Large intestine (tissue), 12 donors: Measurements from ENCODE around the gene PIK3R3. TPM values are rescaled to one million over a fixed set of nuclear protein-coding genes. Genes with fewer than 3 reads are reported as not detected.

ENCODE experiments used
- DNase-seq, 2 donors: peaks; one replicate each; pipeline versions ENCODE4 v3.0.0 to v3.0.0-alpha.2; 2013
- H3K27ac ChIP-seq: one replicate; pipeline ENCODE4 v1.5.1; 2013; ENCODE audit warnings: low read length
- H3K27me3 ChIP-seq: 2 replicates; pipeline ENCODE4 v1.6.1; 2013; ENCODE audit warnings: low read length; ENCODE audit not compliant: control insufficient read depth, insufficient read depth
- H3K36me3 ChIP-seq: 2 replicates; pipeline ENCODE4 v1.6.1; 2013; ENCODE audit warnings: low read length; ENCODE audit not compliant: control insufficient read depth, insufficient read depth
- H3K4me1 ChIP-seq: one replicate; pipeline ENCODE4 v1.6.1; 2013; ENCODE audit warnings: low read length; ENCODE audit not compliant: control insufficient read depth, insufficient read depth
- H3K4me3 ChIP-seq: one replicate; pipeline ENCODE4 v1.5.1; 2013; ENCODE audit warnings: low read length
- H3K9me3 ChIP-seq: one replicate; pipeline ENCODE4 v1.6.1; 2013; ENCODE audit warnings: mild to moderate bottlenecking, low read depth, low read length, moderate library complexity; ENCODE audit not compliant: control insufficient read depth
- WGBS: methylation state at CpG from one replicate; pipeline ENCODE4 v1.1.5; 2013; ENCODE audit warnings: low lambda C conversion rate; ENCODE audit not compliant: insufficient coverage; 5-methylcytosine and 5-hydroxymethylcytosine counted together
- long read RNA-seq, 11 donors: transcript quantifications; one replicate each; lab custom pipeline, GENCODE V29; 2026
- polyA plus RNA-seq: library from polyadenylated mRNA; unstranded; fragments of 120-200 nt; gene quantifications from one replicate; pipeline ENCODE4 v1.2.1, GENCODE V29; 2013

Gene PIK3R3
- 7.4 TPM for polyA plus RNA-seq
- long read RNA-seq, donor 1, full-length matches to known transcripts, result 1 of 1 reads
- long read RNA-seq, donor 1, partial matches to known transcripts, result 0 of 1 reads
- long read RNA-seq, donor 1, other reads (novel, unspliced or antisense), result 0 of 1 reads
- long read RNA-seq, donor 2, partial matches to known transcripts, result 0 of 1 reads
- long read RNA-seq, donor 2, other reads (novel, unspliced or antisense), result 0 of 1 reads
- long read RNA-seq, donor 3, result 0 reads
- long read RNA-seq, donor 4, result 0 reads
- long read RNA-seq, donor 5, result 0 reads
- long read RNA-seq, donor 6, full-length matches to known transcripts, result 2 of 2 reads
- long read RNA-seq, donor 6, partial matches to known transcripts, result 0 of 2 reads
- long read RNA-seq, donor 6, other reads (novel, unspliced or antisense), result 0 of 2 reads
- long read RNA-seq, donor 7, result 0 reads
- long read RNA-seq, donor 8, full-length matches to known transcripts, result 2 of 2 reads
- long read RNA-seq, donor 8, partial matches to known transcripts, result 0 of 2 reads
- long read RNA-seq, donor 8, other reads (novel, unspliced or antisense), result 0 of 2 reads
- long read RNA-seq, donor 9, result 0 reads
- long read RNA-seq, donor 10, full-length matches to known transcripts, result 1 of 1 reads
- long read RNA-seq, donor 10, partial matches to known transcripts, result 0 of 1 reads
- long read RNA-seq, donor 10, other reads (novel, unspliced or antisense), result 0 of 1 reads
- long read RNA-seq, donor 11, result 0 reads

DNA sequence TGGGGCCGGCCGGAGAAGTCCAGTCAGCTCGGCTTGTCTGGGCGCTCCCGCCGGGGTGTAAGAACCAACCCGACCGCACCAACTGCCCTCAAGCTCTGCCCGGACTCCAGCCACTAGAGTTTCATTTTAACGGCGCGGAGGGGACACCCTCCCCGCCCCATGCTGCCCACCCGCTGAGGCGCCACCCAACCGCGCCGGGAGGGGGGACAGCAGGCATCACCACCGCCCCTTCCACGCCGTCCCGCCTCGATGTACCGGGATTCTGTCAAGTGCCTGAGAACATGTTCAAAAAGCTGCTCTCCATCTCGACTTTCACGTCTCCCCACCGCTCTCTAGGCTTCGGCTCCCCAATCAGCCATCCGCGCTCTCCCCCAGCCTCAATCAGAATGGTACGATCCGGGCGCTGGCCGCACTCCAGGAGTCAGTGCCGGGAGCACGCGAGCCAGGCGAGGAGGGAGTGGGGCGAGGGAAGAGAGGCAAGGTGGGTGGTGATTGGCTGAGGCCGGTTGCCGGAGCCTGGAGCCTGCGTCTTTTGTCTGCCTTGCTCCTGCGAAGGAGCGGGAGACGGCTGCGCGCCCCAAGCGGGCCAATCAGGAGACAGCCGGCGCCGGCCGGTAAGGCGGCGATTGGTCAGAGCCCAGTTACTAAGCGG is at the start of gene PIK3R3:
TSS of gene PIK3R3 (minus strand) at position 101 of the 652 bp plus-strand sequence. CDS start 677 bp downstream, outside the sequence.
- peak within 1 kb of the TSS; percentile 72 for H3K4me3 ChIP-seq
- peaks cover 5% of the 10 kb centered on the region for H3K4me1 ChIP-seq
- no peaks in the 10 kb centered on the region for H3K36me3 ChIP-seq
- H3K27ac ChIP-seq, result peak within 1 kb of the TSS; percentile 87
- H3K9me3 ChIP-seq, result no peaks in the 10 kb centered on the region
- peaks cover 3% of the 10 kb centered on the region for H3K27me3 ChIP-seq
- WGBS, result no CpG with 5 or more reads among the region's 55 CpGs
- peak; percentile 98 to 99 for DNase-seq

DNA sequence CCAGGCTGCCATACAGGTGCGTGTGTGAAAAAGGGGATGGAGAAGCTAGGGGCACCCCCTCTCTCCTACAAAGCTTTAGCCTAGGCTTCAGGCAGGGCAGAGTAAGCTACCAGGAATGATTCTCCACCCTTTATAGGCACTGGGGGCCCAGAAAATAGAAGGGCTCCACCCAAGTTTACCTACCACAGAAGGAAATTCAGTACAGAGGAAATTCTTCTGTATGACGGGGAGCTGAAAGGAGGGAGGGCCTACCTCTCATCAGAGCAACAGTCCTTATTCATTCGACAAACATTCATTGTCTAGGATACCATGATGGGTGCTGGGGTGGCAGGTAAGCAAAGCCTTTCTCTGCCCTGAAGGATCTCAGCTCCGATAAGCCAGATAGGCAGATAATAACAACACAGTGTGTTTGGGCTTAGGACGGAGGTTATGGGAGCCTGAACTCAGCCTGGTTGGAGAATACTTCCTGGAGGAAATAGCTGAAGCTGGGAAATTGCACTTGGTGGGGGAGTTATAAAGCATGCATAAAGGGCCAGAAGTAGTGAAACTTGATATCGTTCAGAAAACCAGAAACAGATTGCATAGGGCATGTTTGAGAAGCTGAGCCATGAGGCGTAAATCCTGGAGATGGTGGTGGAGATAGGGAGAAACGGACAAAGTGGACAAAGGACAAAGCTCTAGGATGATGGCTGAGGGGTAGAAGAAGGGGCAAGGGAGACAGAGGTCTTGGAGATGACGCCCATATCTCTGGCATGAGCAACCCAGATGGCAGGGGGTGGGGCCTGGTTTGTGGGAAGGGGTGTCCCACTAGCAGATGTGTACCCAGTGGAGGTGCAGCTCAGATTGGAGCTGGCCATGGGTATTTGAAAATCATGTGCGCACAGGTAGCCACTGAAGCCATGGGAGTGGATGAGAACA is 49.2 kb upstream of the PIK3R3 start:
- WGBS, result 49% methylated on average over 2 of the region's 10 CpGs
- peak overlapping the region; percentile 60 for H3K27ac ChIP-seq
- H3K27me3 ChIP-seq, result no peaks in the 10 kb centered on the region
- H3K9me3 ChIP-seq, result no peaks in the 10 kb centered on the region
- H3K4me3 ChIP-seq, result peak overlapping the region; percentile 7
- DNase-seq, result no peak
- peaks cover 8% of the 10 kb centered on the region for H3K36me3 ChIP-seq
- H3K4me1 ChIP-seq, result peaks cover 63% of the 10 kb centered on the region

DNA sequence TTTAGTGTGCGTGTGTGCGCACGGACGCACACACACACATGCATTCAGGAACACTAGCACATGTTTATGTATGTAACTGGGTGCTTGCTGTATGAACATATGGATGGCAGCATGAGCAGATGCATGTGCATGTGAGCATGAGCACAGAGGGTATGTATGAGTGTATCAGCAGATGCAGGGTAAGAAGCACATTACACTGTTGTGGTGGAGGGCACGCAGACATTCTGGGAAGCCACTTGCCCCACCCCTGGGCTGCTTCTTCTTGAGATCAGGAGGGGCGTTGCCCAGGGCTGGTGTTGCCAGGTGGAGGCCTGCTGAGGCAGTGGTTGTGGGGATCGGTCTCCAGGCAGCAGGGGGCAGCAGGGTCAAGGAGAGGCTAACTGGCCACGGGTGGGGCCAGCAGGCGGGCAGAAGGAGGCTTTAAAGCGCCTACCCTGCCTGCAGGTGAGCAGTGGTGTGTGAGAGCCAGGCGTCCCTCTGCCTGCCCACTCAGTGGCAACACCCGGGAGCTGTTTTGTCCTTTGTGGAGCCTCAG is 47.7 kb upstream of the PIK3R3 start:
- Histone ChIP-seq H3K4me1 (peaks cover 52% of the 10 kb centered on the region), H3K36me3 (peaks cover 7% of the 10 kb centered on the region), H3K27ac (peak overlapping the region; percentile 60), H3K9me3 (no peaks in the 10 kb centered on the region), H3K27me3 (no peaks in the 10 kb centered on the region), H3K4me3 (peak overlapping the region; percentile 1)
- DNase-seq, result peak; percentile 76 to 83
- no CpG with 5 or more reads among the region's 12 CpGs for WGBS

DNA sequence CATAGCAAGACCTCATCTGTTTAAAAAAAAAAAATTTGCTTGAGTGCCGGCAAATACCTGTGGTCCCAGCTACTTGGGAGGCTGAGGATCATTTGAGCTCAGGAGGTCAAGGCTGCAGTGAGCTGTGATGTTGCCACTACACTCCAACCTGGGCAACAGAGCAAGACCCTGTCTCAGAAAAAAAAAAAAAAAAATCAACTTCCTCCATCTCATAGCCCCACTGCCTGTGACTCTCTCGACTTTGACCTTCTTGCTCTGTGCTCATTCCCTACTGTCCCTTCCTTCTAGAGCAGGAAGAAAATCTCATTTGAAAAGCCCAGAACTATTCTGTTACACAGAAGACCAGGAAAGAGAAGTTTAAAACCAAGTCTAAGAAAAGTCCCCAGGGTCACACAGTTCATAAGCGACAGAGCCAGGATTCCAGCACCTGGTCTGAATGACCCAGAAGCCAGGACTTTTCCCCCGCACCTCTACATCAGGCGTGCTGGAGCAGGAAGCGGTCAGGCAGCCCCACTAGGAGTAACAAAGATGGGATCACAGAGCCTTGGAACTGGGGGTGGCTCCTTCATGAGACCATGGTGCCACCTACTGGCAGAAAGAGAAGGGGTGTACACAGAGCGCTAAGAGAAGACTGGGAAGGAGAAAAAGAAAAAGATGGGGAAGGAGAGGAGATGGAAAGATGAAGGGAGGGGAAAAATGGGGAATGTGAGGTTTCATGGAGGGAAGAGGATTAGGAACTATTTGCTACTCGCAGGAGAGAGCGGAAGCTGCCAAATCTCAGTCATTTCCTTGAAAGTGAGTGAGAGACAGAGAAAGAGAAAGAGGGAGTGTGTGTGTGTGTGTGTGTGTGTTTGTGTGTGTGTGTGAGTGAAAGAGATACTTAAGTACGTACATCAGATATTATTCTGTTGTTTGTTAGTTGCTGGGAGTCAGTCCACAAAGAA is 47.0 kb upstream of the PIK3R3 start:
- H3K27me3 ChIP-seq, result no peaks in the 10 kb centered on the region
- DNase-seq, result peak; percentile 87 to 91
- H3K27ac ChIP-seq, result peak overlapping the region; percentile 72
- peaks cover 54% of the 10 kb centered on the region for H3K4me1 ChIP-seq
- 0% methylated on average over 1 of the region's 10 CpGs for WGBS
- no peak overlapping the region for H3K4me3 ChIP-seq
- H3K36me3 ChIP-seq, result no peaks in the 10 kb centered on the region
- no peaks in the 10 kb centered on the region for H3K9me3 ChIP-seq

DNA sequence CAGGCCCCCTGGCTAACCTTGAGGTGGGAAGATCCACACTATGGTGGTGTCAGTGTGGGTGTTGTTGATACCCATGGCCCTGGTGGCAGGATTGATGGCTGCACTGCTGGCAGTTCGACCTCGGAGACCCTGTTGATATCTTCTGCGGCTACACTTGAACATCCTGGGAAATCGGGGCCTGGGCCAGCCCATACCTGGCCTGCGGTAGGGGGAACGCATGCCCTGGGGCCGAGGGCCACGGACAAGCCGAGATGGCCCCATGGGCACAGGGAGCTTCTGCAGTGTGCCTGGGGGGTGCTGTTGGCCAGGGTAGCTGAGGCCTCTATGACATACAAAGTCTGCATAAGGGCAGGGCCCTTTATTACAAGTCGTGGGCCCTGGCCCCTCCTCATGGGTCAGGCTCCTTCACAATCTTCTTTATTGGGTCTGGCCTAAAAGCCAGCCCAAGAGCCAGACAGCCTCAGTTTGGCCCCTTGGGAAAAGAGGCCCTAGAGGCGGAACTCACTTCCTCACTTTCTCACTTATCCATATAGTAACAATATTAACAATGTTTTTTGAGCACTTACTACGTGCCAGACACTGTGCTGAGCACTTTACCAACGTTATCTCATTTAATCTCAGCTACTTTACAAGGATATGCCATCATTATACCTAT is 43.9 kb upstream of the PIK3R3 start, which contains the start of gene P3R3URF:
TSS of gene P3R3URF (minus strand) at position 278 of the 655 bp plus-strand sequence. CDS start at position 261, 17 bp downstream.
- WGBS, result 80% methylated on average over 2 of the region's 13 CpGs
- Histone ChIP-seq H3K9me3 (no peaks in the 10 kb centered on the region), H3K36me3 (no peaks in the 10 kb centered on the region), H3K4me1 (peaks cover 29% of the 10 kb centered on the region), H3K27ac (no peak within 1 kb of the TSS), H3K27me3 (no peaks in the 10 kb centered on the region), H3K4me3 (no peak within 1 kb of the TSS)
- DNase-seq, result no peak

DNA sequence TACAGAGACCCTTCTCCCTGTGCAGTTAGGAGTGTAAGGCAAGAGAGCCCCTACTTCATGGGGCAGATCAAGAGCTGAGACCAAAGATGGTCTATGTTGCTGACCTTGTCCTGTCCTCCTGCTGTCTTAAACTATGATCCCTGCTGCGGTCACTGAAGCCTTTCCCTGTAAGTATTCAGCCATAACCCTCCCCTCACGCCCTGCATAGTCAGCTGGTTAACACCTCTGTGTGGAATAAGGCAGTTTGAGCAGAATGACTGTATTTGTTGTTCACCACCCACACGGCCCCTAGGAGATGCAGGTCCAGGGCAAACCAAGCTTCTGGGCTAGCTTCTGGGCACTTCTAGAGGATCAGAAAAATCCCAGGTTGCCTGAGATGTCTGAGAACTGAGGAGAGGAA is 42.8 kb upstream of the PIK3R3 start:
- no peak overlapping the region for H3K27ac ChIP-seq
- no peak for DNase-seq
- WGBS, result no CpG with 5 or more reads among the region's 3 CpGs
- H3K27me3 ChIP-seq, result no peaks in the 10 kb centered on the region
- peaks cover 18% of the 10 kb centered on the region for H3K4me1 ChIP-seq
- no peaks in the 10 kb centered on the region for H3K36me3 ChIP-seq
- H3K9me3 ChIP-seq, result no peaks in the 10 kb centered on the region
- no peak overlapping the region for H3K4me3 ChIP-seq

DNA sequence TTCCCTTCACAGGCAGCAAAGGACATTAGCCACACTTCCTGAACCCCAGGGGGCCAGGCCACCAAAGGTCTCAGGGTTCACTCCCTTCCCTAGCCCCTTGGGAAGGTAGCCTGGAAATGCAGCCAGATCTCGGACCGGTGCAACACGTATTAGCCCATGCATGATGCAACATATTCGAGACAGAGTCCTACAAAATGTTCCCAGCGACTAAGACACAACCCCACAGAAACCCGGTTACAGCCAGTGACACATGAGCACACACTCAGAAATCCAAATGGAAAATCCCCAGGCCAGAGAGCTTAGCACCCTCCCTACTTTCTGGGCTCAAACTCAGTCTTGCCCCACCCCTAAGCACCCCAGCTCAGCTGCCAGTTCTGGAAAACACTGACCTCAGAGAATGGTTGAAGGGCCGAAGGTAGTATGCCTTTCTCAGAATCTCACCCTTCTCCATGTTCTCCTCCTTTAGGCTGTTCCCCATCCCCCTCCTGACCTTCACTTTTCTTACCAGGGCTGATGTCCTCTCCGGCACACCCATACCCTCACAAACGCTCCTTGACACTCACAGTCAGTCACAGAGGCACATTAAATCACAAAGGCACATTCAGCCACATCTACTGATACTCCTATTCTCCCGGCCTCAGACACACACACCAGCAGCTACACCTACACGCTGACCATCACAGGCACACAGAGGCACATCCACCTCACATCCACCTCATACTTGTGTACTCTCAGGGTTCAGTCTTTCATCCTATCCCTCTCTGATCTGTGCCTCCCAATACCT is 42.2 kb upstream of the PIK3R3 start, which contains the start of gene TSPAN1:
TSS of gene TSPAN1 (plus strand) at position 640 of the 784 bp plus-strand sequence. CDS start 6,021 bp downstream, outside the sequence.
- DNase-seq, result no peak
- Histone ChIP-seq H3K36me3 (no peaks in the 10 kb centered on the region), H3K9me3 (no peaks in the 10 kb centered on the region), H3K4me3 (no peak within 1 kb of the TSS), H3K27ac (no peak within 1 kb of the TSS), H3K4me1 (peaks cover 12% of the 10 kb centered on the region), H3K27me3 (no peaks in the 10 kb centered on the region)
- WGBS, result 27% methylated on average over 2 of the region's 11 CpGs

DNA sequence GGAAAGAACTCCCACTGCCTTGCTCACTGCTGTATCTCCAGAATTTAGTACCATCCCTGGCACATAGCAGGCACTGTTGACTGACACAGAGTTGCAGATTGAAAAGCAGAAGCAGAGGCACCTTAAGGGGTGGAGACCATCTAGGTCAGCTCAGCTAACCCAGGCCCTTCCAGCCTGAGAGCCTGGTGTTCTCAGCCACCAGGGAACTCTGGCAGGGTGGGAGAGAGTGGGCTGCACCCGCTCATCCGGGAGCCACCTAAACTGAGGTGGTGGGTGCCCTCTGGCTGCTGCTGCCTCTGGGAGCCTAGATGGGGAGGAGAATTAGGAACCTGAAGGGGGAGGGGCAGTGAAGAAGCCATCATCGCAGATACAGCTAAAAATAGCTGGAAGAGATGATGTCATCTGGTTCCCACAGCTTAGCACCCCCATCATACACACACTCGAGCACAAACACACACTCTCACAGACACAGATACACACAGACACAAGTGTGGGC is 41.0 kb upstream of the PIK3R3 start:
- Histone ChIP-seq H3K27me3 (peaks cover 3% of the 10 kb centered on the region), H3K27ac (no peak overlapping the region), H3K36me3 (no peaks in the 10 kb centered on the region), H3K4me1 (peaks cover 6% of the 10 kb centered on the region), H3K9me3 (no peaks in the 10 kb centered on the region), H3K4me3 (no peak overlapping the region)
- peak in 1 of 2 donors; percentile 29 for DNase-seq
- WGBS, result no CpG with 5 or more reads among the region's 4 CpGs
